Pons (tissue), 1 donor: ENCODE results near the gene MORN5.

Experiments used
- DNase-seq: peaks from one replicate; pipeline ENCODE4 v3.0.0-alpha.2; 2016; ENCODE audit warnings: low spot score

Gene MORN5

GRCh38 chr9:122234022-122234748 lies 74.5 kb downstream of the MORN5 start:
- no peak for DNase-seq

GRCh38 chr9:122236681-122237080 lies 77.0 kb downstream of the MORN5 start:
- no peak for DNase-seq

- peak; percentile 48 for DNase-seq
These were observed 80.0 kb downstream of the MORN5 start for GRCh38 chr9:122239722-122240121.

- DNase-seq, result no peak
These were observed 84.6 kb downstream of the MORN5 start for GRCh38 chr9:122244349-122244748.

GRCh38 chr9:122246666-122247065 lies 87.0 kb downstream of the MORN5 start:
- no peak for DNase-seq

GRCh38 chr9:122248448-122248865 lies 88.7 kb downstream of the MORN5 start:
- DNase-seq, result no peak
